Suprapubic skin (tissue), 4 donors: ENCODE results near the gene RRP12. TPM values are rescaled to one million over a fixed set of nuclear protein-coding genes. Genes with fewer than 3 reads are reported as not detected.

Experiments used
- DNase-seq, 2 donors: peaks; one replicate each; pipeline ENCODE4 v3.0.0-alpha.2; 2019; ENCODE audit warnings: low spot score in 2 of 2
- H3K27ac ChIP-seq: fragments of 200-600 bp; sonication (generic); one replicate; pipeline ENCODE4 v1.5.1; 2019
- H3K27me3 ChIP-seq: fragments of 200-600 bp; sonication (generic); one replicate; pipeline ENCODE4 v1.5.1; 2019
- H3K36me3 ChIP-seq: fragments of 200-600 bp; sonication (generic); one replicate; pipeline ENCODE4 v1.5.1; 2019
- H3K4me1 ChIP-seq: fragments of 200-600 bp; sonication (generic); one replicate; pipeline ENCODE4 v1.5.1; 2019
- H3K4me3 ChIP-seq: fragments of 200-600 bp; sonication (generic); one replicate; pipeline ENCODE4 v1.5.1; 2019; ENCODE audit warnings: mild to moderate bottlenecking
- H3K9me3 ChIP-seq: fragments of 200-600 bp; sonication (generic); one replicate; pipeline ENCODE4 v1.5.1; 2019
- CTCF ChIP-seq, 2 donors: fragments of 200-600 bp in 1 of 2; fragments of 450-650 bp in 1 of 2; sonication (generic) in 1 of 2; IDR thresholded peaks; one replicate each; pipeline ENCODE4 v1.5.1; 2016 to 2019; ENCODE audit warnings: antibody characterized with exemption in 2 of 2, mild to moderate bottlenecking in 1 of 2, moderate library complexity in 1 of 2
- EP300 ChIP-seq: sonication (generic); formaldehyde crosslinking; IDR thresholded peaks from one replicate; pipeline ENCODE4 v1.6.1; 2017; ENCODE audit warnings: antibody characterized with exemption
- POLR2A ChIP-seq, 2 donors: fragments of 450-650 bp; IDR thresholded peaks; one replicate each; pipeline ENCODE4 v1.6.1; 2017; ENCODE audit warnings: antibody characterized with exemption in 2 of 2, mild to moderate bottlenecking in 2 of 2, moderate library complexity in 2 of 2
- POLR2AphosphoS5 ChIP-seq, 3 donors: sonication (generic); formaldehyde crosslinking; IDR thresholded peaks; one replicate each; pipeline ENCODE4 v1.6.1; 2017; ENCODE audit warnings: antibody characterized with exemption in 3 of 3
- WGBS: methylation state at CpG from one replicate; pipeline ENCODE4 v1.1.5; 2018; 5-methylcytosine and 5-hydroxymethylcytosine counted together
- total RNA-seq, 4 donors: library from RNA; depleted of rRNA; stranded (reverse); fragments of >200 nt; gene quantifications; one replicate each; pipeline ENCODE4 v1.1.0, GENCODE V29; 2016

Gene RRP12
- total RNA-seq, 4 donors from 2014 or later: 24.5 to 49.3 (median 48.6) TPM

- DNase-seq: no peak
- peaks cover 88% of the 10 kb centered on the region for H3K36me3 ChIP-seq
- no peak overlapping the region for H3K27ac ChIP-seq
- WGBS: 95% methylated on average over 3 of the region's 10 CpGs
- H3K27me3 ChIP-seq: no peaks in the 10 kb centered on the region
- TF ChIP-seq CTCF (IDR thresholded peaks at IDR 0.05) (no peak), POLR2A (IDR thresholded peaks at IDR 0.05) (no peak), POLR2AphosphoS5 (IDR thresholded peaks at IDR 0.05) (no peak), EP300 (no peak)
- H3K4me3 ChIP-seq: no peak overlapping the region
- no peaks in the 10 kb centered on the region for H3K4me1 ChIP-seq
- no peaks in the 10 kb centered on the region for H3K9me3 ChIP-seq
Measured at GRCh38 chr10:97373456-97373855, 27.7 kb downstream of the RRP12 start.

GRCh38 chr10:97372233-97372875 is 28.8 kb downstream of the RRP12 start:
- DNase-seq: no peak
- Histone ChIP-seq H3K4me3 (no peak overlapping the region), H3K27ac (no peak overlapping the region), H3K9me3 (no peaks in the 10 kb centered on the region), H3K4me1 (no peaks in the 10 kb centered on the region), H3K36me3 (peaks cover 88% of the 10 kb centered on the region), H3K27me3 (no peaks in the 10 kb centered on the region)
- TF ChIP-seq CTCF (IDR thresholded peaks at IDR 0.05) (no peak), POLR2A (IDR thresholded peaks at IDR 0.05) (no peak), POLR2AphosphoS5 (IDR thresholded peaks at IDR 0.05) (no peak), EP300 (no peak)
- WGBS: 93% methylated on average over 7 of the region's 7 CpGs

GRCh38 chr10:97371696-97372095 is 29.4 kb downstream of the RRP12 start:
- H3K27ac ChIP-seq: no peak overlapping the region
- H3K9me3 ChIP-seq: no peaks in the 10 kb centered on the region
- TF ChIP-seq CTCF (IDR thresholded peaks at IDR 0.05): no peak
- no peak for TF ChIP-seq POLR2A (IDR thresholded peaks at IDR 0.05)
- TF ChIP-seq EP300: no peak
- TF ChIP-seq POLR2AphosphoS5 (IDR thresholded peaks at IDR 0.05): no peak
- 50% methylated on average over 1 of the region's 7 CpGs for WGBS
- no peaks in the 10 kb centered on the region for H3K27me3 ChIP-seq
- no peak overlapping the region for H3K4me3 ChIP-seq
- H3K36me3 ChIP-seq: peaks cover 90% of the 10 kb centered on the region
- DNase-seq: no peak
- H3K4me1 ChIP-seq: no peaks in the 10 kb centered on the region

GRCh38 chr10:97367126-97367649 is 34.0 kb downstream of the RRP12 start:
- no peak overlapping the region for H3K4me3 ChIP-seq
- no peaks in the 10 kb centered on the region for H3K4me1 ChIP-seq
- H3K27ac ChIP-seq: no peak overlapping the region
- H3K36me3 ChIP-seq: peaks cover 98% of the 10 kb centered on the region
- DNase-seq: no peak
- 89% methylated on average over 12 of the region's 12 CpGs for WGBS
- no peaks in the 10 kb centered on the region for H3K9me3 ChIP-seq
- H3K27me3 ChIP-seq: no peaks in the 10 kb centered on the region
- TF ChIP-seq CTCF (IDR thresholded peaks at IDR 0.05): no peak
- no peak for TF ChIP-seq POLR2AphosphoS5 (IDR thresholded peaks at IDR 0.05)
- no peak for TF ChIP-seq EP300
- no peak for TF ChIP-seq POLR2A (IDR thresholded peaks at IDR 0.05)

- no peak overlapping the region for H3K27ac ChIP-seq
- no peaks in the 10 kb centered on the region for H3K4me1 ChIP-seq
- peaks cover 92% of the 10 kb centered on the region for H3K36me3 ChIP-seq
- DNase-seq: no peak
- no peaks in the 10 kb centered on the region for H3K27me3 ChIP-seq
- no peaks in the 10 kb centered on the region for H3K9me3 ChIP-seq
- 85% methylated on average over 9 of the region's 11 CpGs for WGBS
- no peak overlapping the region for H3K4me3 ChIP-seq
- TF ChIP-seq EP300 (no peak), CTCF (IDR thresholded peaks at IDR 0.05) (no peak), POLR2AphosphoS5 (IDR thresholded peaks at IDR 0.05) (no peak), POLR2A (IDR thresholded peaks at IDR 0.05) (no peak)
Measured at GRCh38 chr10:97366572-97366971, 34.6 kb downstream of the RRP12 start.
